Kidney (tissue), 14 donors: ENCODE measurements around the gene TLR6. TPM values are rescaled to one million over a fixed set of nuclear protein-coding genes. Genes with fewer than 3 reads are reported as not detected.

ENCODE experiments used
- DNase-seq, 5 donors: peaks; one replicate each; pipeline ENCODE4 v3.0.0-alpha.2; 2013 to 2020
- FAIRE-seq: peaks from 2 replicates; lab custom pipeline; 2012; peaks lifted over from hg19 to GRCh38; lab: Jason Lieb, UNC
- H3K27ac ChIP-seq, 2 donors: one replicate each; pipeline ENCODE4 v1.7.0; 2013; ENCODE audit warnings: low read depth in 2 of 2, low read length in 2 of 2, inconsistent platforms in 1 of 2
- H3K27me3 ChIP-seq: one replicate; pipeline ENCODE4 v1.7.1; 2013; ENCODE audit warnings: low read length, inconsistent platforms; ENCODE audit not compliant: control insufficient read depth, insufficient read depth
- H3K36me3 ChIP-seq, 3 donors: one replicate each; pipeline versions ENCODE4 v1.7.0 to v1.7.1; 2013; ENCODE audit warnings: low read length in 3 of 3, control low read depth in 1 of 3, inconsistent platforms in 1 of 3; ENCODE audit not compliant: insufficient read depth in 3 of 3, control insufficient read depth in 2 of 3
- H3K4me1 ChIP-seq, 3 donors: one replicate each; pipeline versions ENCODE4 v1.7.0 to v1.7.1; 2013; ENCODE audit warnings: low read length in 3 of 3, inconsistent platforms in 1 of 3, low read depth in 1 of 3; ENCODE audit not compliant: control insufficient read depth in 2 of 3, insufficient read depth in 2 of 3
- H3K4me3 ChIP-seq, 3 donors: one replicate each; pipeline versions ENCODE4 v1.7.0 to v1.8.1; 2013; ENCODE audit warnings: low read length in 3 of 3, control low read depth in 1 of 3, inconsistent platforms in 1 of 3
- H3K9ac ChIP-seq, 3 donors: one replicate each; pipeline versions ENCODE4 v1.7.0 to v1.7.1; 2013; ENCODE audit warnings: low read length in 3 of 3, control low read depth in 1 of 3, inconsistent platforms in 1 of 3
- H3K9me3 ChIP-seq, 3 donors: one replicate each; pipeline versions ENCODE4 v1.7.0 to v1.7.1; 2013; ENCODE audit warnings: low read length in 3 of 3, control low read depth in 1 of 3, inconsistent platforms in 1 of 3; ENCODE audit not compliant: control insufficient read depth in 2 of 3, insufficient read depth in 1 of 3
- intact Hi-C: fragments of 100-400 bp; cut with DNase I; formaldehyde crosslinking; loops from one replicate; pipeline ENCODE4 v1.11.1; 2022
- polyA plus RNA-seq: library from polyadenylated mRNA; stranded (reverse); fragments of 350-450 nt; fragmentation: Illumina TruSeq; extraction: RNeasy Lipid Tissue Mini Kit (QIAGEN cat#74804); gene quantifications from one replicate; pipeline ENCODE4 v1.2.3, GENCODE V29; 2014; ENCODE audit warnings: low read depth, low replicate concordance; ENCODE audit not compliant: insufficient read depth
- total RNA-seq: library from RNA; stranded (reverse); fragmentation: NEBNext Ultra II Directional; extraction: Animal tissue kit (Norgen Biotek cat#: 25700); gene quantifications from one replicate; pipeline ENCODE4 v1.2.1, GENCODE V29; 2021
- TF ChIP-seq, protein P1 (sequence below): IDR thresholded peaks from 3 replicates; pipeline ENCODE4 v1.5.1; 2012; ENCODE audit warnings: mild to moderate bottlenecking, moderate library complexity, borderline replicate concordance; ENCODE audit not compliant: insufficient read depth; ENCODE audit errors: extremely low read depth
- donor health status: control.
- donor health status: control.
- donor health status: control.
- donor health status: control.
- donor health status: control.
- donor health status: DM: yes; HTN: yes; CAD: no.
- donor health status: Normal renal cell carcinoma (clear cell type).

The TLR6 gene
- total and polyA plus RNA-seq, 2 donors from 2014 or later = 0.62 to 6.1 TPM

DNA sequence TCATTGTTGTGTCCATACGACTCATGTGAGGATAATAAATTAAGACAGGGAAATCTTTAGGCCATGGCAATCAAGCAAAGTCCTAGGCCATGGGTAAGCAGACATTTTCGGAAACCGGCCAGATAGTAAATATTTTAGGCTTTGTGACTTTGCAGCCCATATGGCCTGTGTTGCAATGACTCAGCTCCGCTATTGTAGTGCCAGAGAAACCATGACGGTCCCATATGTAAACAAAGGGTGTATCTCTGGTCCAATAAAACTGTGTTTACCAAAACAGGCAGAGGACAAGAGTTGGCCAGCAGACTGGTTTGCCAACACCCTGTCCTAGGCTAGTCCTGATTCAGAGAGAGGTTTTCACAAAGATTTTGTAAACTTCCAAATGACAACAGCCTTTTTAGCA, 16.0 kb upstream of the TLR6 start:
- H3K27me3 ChIP-seq = no peaks in the 10 kb centered on the region
- TF ChIP-seq, protein P1, sequence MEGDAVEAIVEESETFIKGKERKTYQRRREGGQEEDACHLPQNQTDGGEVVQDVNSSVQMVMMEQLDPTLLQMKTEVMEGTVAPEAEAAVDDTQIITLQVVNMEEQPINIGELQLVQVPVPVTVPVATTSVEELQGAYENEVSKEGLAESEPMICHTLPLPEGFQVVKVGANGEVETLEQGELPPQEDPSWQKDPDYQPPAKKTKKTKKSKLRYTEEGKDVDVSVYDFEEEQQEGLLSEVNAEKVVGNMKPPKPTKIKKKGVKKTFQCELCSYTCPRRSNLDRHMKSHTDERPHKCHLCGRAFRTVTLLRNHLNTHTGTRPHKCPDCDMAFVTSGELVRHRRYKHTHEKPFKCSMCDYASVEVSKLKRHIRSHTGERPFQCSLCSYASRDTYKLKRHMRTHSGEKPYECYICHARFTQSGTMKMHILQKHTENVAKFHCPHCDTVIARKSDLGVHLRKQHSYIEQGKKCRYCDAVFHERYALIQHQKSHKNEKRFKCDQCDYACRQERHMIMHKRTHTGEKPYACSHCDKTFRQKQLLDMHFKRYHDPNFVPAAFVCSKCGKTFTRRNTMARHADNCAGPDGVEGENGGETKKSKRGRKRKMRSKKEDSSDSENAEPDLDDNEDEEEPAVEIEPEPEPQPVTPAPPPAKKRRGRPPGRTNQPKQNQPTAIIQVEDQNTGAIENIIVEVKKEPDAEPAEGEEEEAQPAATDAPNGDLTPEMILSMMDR = no peak
- no peak for FAIRE-seq
- intact Hi-C loops = no loop called here
- no peak overlapping the region for H3K9ac ChIP-seq
- no peak overlapping the region for H3K27ac ChIP-seq
- peaks cover 0 to 13% (median 10%) of the 10 kb centered on the region in 3 donors for H3K4me1 ChIP-seq
- no peak for DNase-seq
- H3K9me3 ChIP-seq = no peaks in the 10 kb centered on the region
- no peak overlapping the region for H3K4me3 ChIP-seq
- H3K36me3 ChIP-seq = peaks cover 0 to 2% (median 0%) of the 10 kb centered on the region in 3 donors

DNA sequence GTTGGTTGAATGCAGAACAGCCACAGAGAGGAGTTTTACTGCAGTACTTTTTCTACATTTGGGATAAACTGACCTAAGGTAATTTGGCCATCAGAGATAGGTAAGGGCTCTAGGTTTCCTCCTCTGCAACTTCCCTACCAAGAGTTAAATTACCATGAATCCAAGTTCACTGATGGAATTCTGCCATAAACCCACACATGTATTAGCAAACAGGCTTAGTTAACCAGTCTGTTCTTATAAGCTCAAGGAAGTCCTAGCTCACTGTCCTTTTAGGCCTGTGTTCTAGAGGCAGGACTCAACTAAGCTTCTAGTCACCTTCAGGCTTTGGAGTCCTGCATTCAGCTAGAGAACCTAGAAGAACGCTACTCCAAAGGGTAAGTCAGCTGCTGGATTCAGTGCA, 15.0 kb upstream of the TLR6 start:
- no peaks in the 10 kb centered on the region for H3K27me3 ChIP-seq
- H3K4me1 ChIP-seq = peaks cover 0 to 17% (median 13%) of the 10 kb centered on the region in 3 donors
- H3K4me3 ChIP-seq = no peak overlapping the region
- FAIRE-seq (no peak), DNase-seq (no peak)
- H3K9ac ChIP-seq = no peak overlapping the region
- H3K9me3 ChIP-seq = no peaks in the 10 kb centered on the region
- peaks cover 0 to 2% (median 0%) of the 10 kb centered on the region in 3 donors for H3K36me3 ChIP-seq
- H3K27ac ChIP-seq = no peak overlapping the region
- intact Hi-C loops = no loop called here
- TF ChIP-seq, protein P1 = no peak

- DNase-seq (no peak), FAIRE-seq (no peak)
- Histone ChIP-seq H3K9me3 (no peaks in the 10 kb centered on the region), H3K4me1 (peaks cover 0 to 17% (median 13%) of the 10 kb centered on the region in 3 donors), H3K4me3 (no peak overlapping the region), H3K27ac (no peak overlapping the region), H3K9ac (no peak overlapping the region), H3K36me3 (no peaks in the 10 kb centered on the region), H3K27me3 (no peaks in the 10 kb centered on the region)
- TF ChIP-seq, protein P1 = no peak
- intact Hi-C loops = no loop called here
Observed at GRCh38 chr4:38870098-38870808, 13.6 kb upstream of the TLR6 start.
